GM21717 (cell line): Measurements from ENCODE around the gene LLGL2.

Experiments used
- ATAC-seq: cut with Tn5 transposase; IDR thresholded peaks from one replicate; pipeline ENCODE4 v1.9.1; 2021; ENCODE audit warnings: mild to moderate bottlenecking, moderate library complexity; ENCODE audit not compliant: unreplicated experiment

LLGL2 gene

GRCh38 chr17:75505640-75506039 is 19.9 kb upstream of the LLGL2 start:
- no peak for ATAC-seq

GRCh38 chr17:75506134-75506533 is 19.4 kb upstream of the LLGL2 start:
- no peak for ATAC-seq

- no peak for ATAC-seq
Observed at GRCh38 chr17:75506888-75507287, 18.6 kb upstream of the LLGL2 start.

- ATAC-seq, result no peak
Observed at GRCh38 chr17:75507733-75508719, 17.5 kb upstream of the LLGL2 start.

- no peak for ATAC-seq
Observed at GRCh38 chr17:75508931-75509361, 16.6 kb upstream of the LLGL2 start.

- no peak for ATAC-seq
Observed at GRCh38 chr17:75509528-75510258, 15.8 kb upstream of the LLGL2 start.

GRCh38 chr17:75511270-75511609 is 14.3 kb upstream of the LLGL2 start:
- ATAC-seq, result no peak

GRCh38 chr17:75511610-75512575 is 13.6 kb upstream of the LLGL2 start:
- ATAC-seq, result no peak

GRCh38 chr17:75512926-75513640 is 12.4 kb upstream of the LLGL2 start:
- no peak for ATAC-seq

GRCh38 chr17:75513641-75514000 is 11.9 kb upstream of the LLGL2 start:
- ATAC-seq, result no peak

GRCh38 chr17:75514299-75514918 is 11.1 kb upstream of the LLGL2 start:
- no peak for ATAC-seq

- peak; percentile 11 for ATAC-seq
Observed at GRCh38 chr17:75514919-75515495, 10.5 kb upstream of the LLGL2 start.

- ATAC-seq, result peak; percentile 43
Observed at GRCh38 chr17:75515496-75516254, 9.8 kb upstream of the LLGL2 start, which contains the start of gene CASKIN2. Gene CASKIN2 (minus strand): TSS chr17:75515537. CDS start chr17:75513804, 1,733 bp downstream.

- peak; percentile 63 for ATAC-seq
Observed at GRCh38 chr17:75516255-75516618, 9.3 kb upstream of the LLGL2 start, which contains the start of gene TSEN54. Gene TSEN54 (plus strand): TSS chr17:75516528. CDS start chr17:75516561, 33 bp downstream.

- ATAC-seq, result peak; percentile 9
Observed at GRCh38 chr17:75516619-75517296, 8.7 kb upstream of the LLGL2 start.

GRCh38 chr17:75517297-75517865 is 8.1 kb upstream of the LLGL2 start:
- no peak for ATAC-seq

- no peak for ATAC-seq
Observed at GRCh38 chr17:75518201-75518600, 7.3 kb upstream of the LLGL2 start.
